Urothelium cell line (cell line): ENCODE data around the gene CSTF1.

Source experiments
- DNase-seq: peaks from one replicate; pipeline ENCODE4 v3.0.0; 2011; ENCODE audit warnings: low spot score, mixed read lengths
- FAIRE-seq: peaks from 2 replicates; lab custom pipeline; 2011; peaks lifted over from hg19 to GRCh38; lab: Jason Lieb, UNC

The CSTF1 gene

GRCh38 chr20:56392132-56392880, at the start of gene CSTF1, which contains the start of gene AURKA:
CSTF1 (plus strand) TSS chr20:56392645; CDS start chr20:56395553, 2,908 bp downstream.
AURKA (minus strand) TSS chr20:56392215; CDS start chr20:56388197, 4,018 bp downstream.
- peak; percentile 100 for DNase-seq
- FAIRE-seq, result peak; percentile 44

GRCh38 chr20:56342783-56343182, 49.7 kb upstream of the CSTF1 start:
- FAIRE-seq, result no peak
- no peak for DNase-seq

- DNase-seq, result peak; percentile 87
- no peak for FAIRE-seq
These were observed 48.5 kb upstream of the CSTF1 start for GRCh38 chr20:56343861-56344381.

GRCh38 chr20:56345911-56346310, 46.5 kb upstream of the CSTF1 start:
- no peak for FAIRE-seq
- DNase-seq, result no peak

GRCh38 chr20:56347628-56348304, 44.7 kb upstream of the CSTF1 start:
- FAIRE-seq, result no peak
- no peak for DNase-seq

- no peak for FAIRE-seq
- DNase-seq, result no peak
These were observed 44.1 kb upstream of the CSTF1 start for GRCh38 chr20:56348305-56348693.

- no peak for DNase-seq
- FAIRE-seq, result no peak
These were observed 43.7 kb upstream of the CSTF1 start for GRCh38 chr20:56348746-56349145.

- FAIRE-seq, result no peak
- DNase-seq, result no peak
These were observed 41.6 kb upstream of the CSTF1 start for GRCh38 chr20:56350842-56351241.

GRCh38 chr20:56352345-56353055, 39.9 kb upstream of the CSTF1 start:
- no peak for FAIRE-seq
- no peak for DNase-seq

- DNase-seq (no peak), FAIRE-seq (no peak)
These were observed 39.1 kb upstream of the CSTF1 start for GRCh38 chr20:56353356-56353755.

GRCh38 chr20:56358070-56358469, 34.4 kb upstream of the CSTF1 start:
- DNase-seq, result no peak
- FAIRE-seq, result no peak

GRCh38 chr20:56358600-56359211, 33.7 kb upstream of the CSTF1 start, which contains the start of gene FAM210B:
FAM210B (plus strand) TSS chr20:56358974; CDS start chr20:56359006, 32 bp downstream.
- peak; percentile 100 for DNase-seq
- peak; percentile 48 for FAIRE-seq

GRCh38 chr20:56359212-56360132, 33.0 kb upstream of the CSTF1 start:
- FAIRE-seq (no peak), DNase-seq (peak; percentile 79)

GRCh38 chr20:56360133-56360907, 32.1 kb upstream of the CSTF1 start:
- DNase-seq (no peak), FAIRE-seq (no peak)

GRCh38 chr20:56360908-56361205, 31.6 kb upstream of the CSTF1 start:
- DNase-seq (no peak), FAIRE-seq (no peak)

- FAIRE-seq, result no peak
- no peak for DNase-seq
These were observed 30.5 kb upstream of the CSTF1 start for GRCh38 chr20:56361900-56362299.

- FAIRE-seq (no peak), DNase-seq (no peak)
These were observed 29.5 kb upstream of the CSTF1 start for GRCh38 chr20:56362833-56363413.

- no peak for DNase-seq
- FAIRE-seq, result no peak
These were observed 29.0 kb upstream of the CSTF1 start for GRCh38 chr20:56363491-56363890.
